Measurements from ENCODE around the gene SPOP.
A peak's percentile ranks its signal among the peaks of the same experiment; 100 is the strongest.
"Not testable (repeated sequence)": the region's sequence is repeated elsewhere in the genome, so short reads cannot be mapped to it uniquely, and the experiment has no call there.

Gene SPOP

DNA sequence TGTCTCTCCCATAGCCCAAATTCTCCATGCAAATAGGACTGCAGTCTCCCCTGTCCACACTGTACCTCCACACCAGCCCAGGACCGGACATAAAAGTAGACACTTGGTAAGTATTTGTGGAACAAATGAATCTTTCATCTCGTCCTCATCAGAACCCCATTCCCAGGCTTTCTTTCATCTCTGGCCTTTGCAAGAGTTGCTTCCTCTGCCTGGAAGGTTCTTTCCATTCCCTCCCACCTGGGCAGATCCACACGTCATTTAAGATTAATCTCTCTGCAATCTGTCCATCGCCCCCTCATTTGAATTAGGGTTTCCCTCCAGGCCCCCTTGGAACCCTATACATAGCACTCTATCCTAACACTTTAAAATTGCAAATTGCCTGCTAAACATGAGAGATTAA is 106.1 kb downstream of the SPOP start:
- no peak for ATAC-seq (ENCODE audit: low read depth)
- Histone ChIP-seq H3K27me3 (ENCODE audit: insufficient read depth, poor library complexity, severe bottlenecking) (no peaks in the 10 kb centered on the region), H3K4me3 (ENCODE audit: severe bottlenecking) (no peak overlapping the region), H3K4me1 (ENCODE audit: insufficient read depth, poor library complexity, severe bottlenecking) (peaks cover 2% of the 10 kb centered on the region), H3K9me3 (ENCODE audit: severe bottlenecking) (no peaks in the 10 kb centered on the region), H3K36me3 (ENCODE audit: low read depth) (no peaks in the 10 kb centered on the region), H3K27ac (ENCODE audit: poor library complexity, severe bottlenecking) (no peak overlapping the region)
- TF ChIP-seq, protein P1, sequence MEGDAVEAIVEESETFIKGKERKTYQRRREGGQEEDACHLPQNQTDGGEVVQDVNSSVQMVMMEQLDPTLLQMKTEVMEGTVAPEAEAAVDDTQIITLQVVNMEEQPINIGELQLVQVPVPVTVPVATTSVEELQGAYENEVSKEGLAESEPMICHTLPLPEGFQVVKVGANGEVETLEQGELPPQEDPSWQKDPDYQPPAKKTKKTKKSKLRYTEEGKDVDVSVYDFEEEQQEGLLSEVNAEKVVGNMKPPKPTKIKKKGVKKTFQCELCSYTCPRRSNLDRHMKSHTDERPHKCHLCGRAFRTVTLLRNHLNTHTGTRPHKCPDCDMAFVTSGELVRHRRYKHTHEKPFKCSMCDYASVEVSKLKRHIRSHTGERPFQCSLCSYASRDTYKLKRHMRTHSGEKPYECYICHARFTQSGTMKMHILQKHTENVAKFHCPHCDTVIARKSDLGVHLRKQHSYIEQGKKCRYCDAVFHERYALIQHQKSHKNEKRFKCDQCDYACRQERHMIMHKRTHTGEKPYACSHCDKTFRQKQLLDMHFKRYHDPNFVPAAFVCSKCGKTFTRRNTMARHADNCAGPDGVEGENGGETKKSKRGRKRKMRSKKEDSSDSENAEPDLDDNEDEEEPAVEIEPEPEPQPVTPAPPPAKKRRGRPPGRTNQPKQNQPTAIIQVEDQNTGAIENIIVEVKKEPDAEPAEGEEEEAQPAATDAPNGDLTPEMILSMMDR (IDR thresholded peaks at IDR 0.05; ENCODE audit: poor library complexity, severe bottlenecking): no peak
- no peak for DNase-seq (ENCODE audit: low spot score)

DNA sequence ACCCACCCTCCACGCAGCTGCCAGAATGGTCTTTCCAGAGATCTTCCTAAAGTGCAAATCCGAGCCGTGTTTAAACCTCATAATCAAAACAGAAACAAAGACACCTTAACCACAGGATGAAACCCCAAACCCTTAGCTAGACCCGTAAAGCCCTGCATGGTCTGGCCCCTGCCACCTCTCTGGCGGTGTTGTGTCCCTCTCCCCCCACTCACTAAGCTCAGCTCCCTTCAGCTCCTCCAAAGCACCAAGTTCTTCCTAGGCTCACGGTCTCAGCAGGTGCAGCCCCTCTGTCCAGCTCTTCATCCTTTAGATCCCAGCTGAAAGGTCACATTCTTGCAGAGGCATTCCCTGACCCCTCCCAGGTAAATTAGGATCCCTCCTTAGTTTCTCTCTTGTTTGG is 106.6 kb downstream of the SPOP start:
- ATAC-seq (ENCODE audit: low read depth): no peak
- Histone ChIP-seq H3K9me3 (ENCODE audit: severe bottlenecking) (no peaks in the 10 kb centered on the region), H3K27ac (ENCODE audit: poor library complexity, severe bottlenecking) (no peak overlapping the region), H3K36me3 (ENCODE audit: low read depth) (no peaks in the 10 kb centered on the region), H3K4me3 (ENCODE audit: severe bottlenecking) (no peak overlapping the region), H3K4me1 (ENCODE audit: insufficient read depth, poor library complexity, severe bottlenecking) (peaks cover 7% of the 10 kb centered on the region), H3K27me3 (ENCODE audit: insufficient read depth, poor library complexity, severe bottlenecking) (no peaks in the 10 kb centered on the region)
- DNase-seq (ENCODE audit: low spot score): no peak
- TF ChIP-seq, protein P1 (IDR thresholded peaks at IDR 0.05; ENCODE audit: poor library complexity, severe bottlenecking): no peak

GRCh38 chr17:49570540-49571242 is 107.2 kb downstream of the SPOP start:
- no peak overlapping the region for H3K27ac ChIP-seq (ENCODE audit: poor library complexity, severe bottlenecking)
- H3K4me1 ChIP-seq (ENCODE audit: insufficient read depth, poor library complexity, severe bottlenecking): peaks cover 13% of the 10 kb centered on the region
- ATAC-seq (ENCODE audit: low read depth) (no peak), DNase-seq (ENCODE audit: low spot score) (peak; percentile 51)
- H3K27me3 ChIP-seq (ENCODE audit: insufficient read depth, poor library complexity, severe bottlenecking): no peaks in the 10 kb centered on the region
- TF ChIP-seq, protein P1 (IDR thresholded peaks at IDR 0.05; ENCODE audit: poor library complexity, severe bottlenecking): no peak
- H3K9me3 ChIP-seq (ENCODE audit: severe bottlenecking): no peaks in the 10 kb centered on the region
- no peak overlapping the region for H3K4me3 ChIP-seq (ENCODE audit: severe bottlenecking)
- H3K36me3 ChIP-seq (ENCODE audit: low read depth): no peaks in the 10 kb centered on the region

DNA sequence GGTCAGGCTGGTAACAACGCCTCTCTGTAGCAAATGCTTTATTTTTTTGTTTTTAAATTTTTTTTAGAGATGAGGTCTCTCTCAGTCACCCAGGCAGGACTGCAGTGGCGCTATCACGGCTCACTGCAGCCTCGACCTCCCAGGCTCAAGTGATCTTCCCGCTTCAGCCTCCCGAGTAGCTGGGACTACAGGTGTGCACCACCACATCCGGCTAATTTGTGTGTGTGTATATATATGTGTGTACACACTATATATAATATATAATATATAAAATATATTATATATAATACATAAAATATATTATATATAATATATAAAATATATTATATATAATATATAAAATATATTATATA is 109.2 kb downstream of the SPOP start:
- not testable (repeated sequence) for H3K27me3 ChIP-seq (ENCODE audit: insufficient read depth, poor library complexity, severe bottlenecking); H3K27ac ChIP-seq (ENCODE audit: poor library complexity, severe bottlenecking); DNase-seq (ENCODE audit: low spot score); H3K4me3 ChIP-seq (ENCODE audit: severe bottlenecking); H3K36me3 ChIP-seq (ENCODE audit: low read depth); H3K9me3 ChIP-seq (ENCODE audit: severe bottlenecking); ATAC-seq (ENCODE audit: low read depth)
- peaks cover 14% of the 10 kb centered on the region for H3K4me1 ChIP-seq (ENCODE audit: insufficient read depth, poor library complexity, severe bottlenecking)

- Histone ChIP-seq H3K36me3 (ENCODE audit: low read depth) (no peaks in the 10 kb centered on the region), H3K27me3 (ENCODE audit: insufficient read depth, poor library complexity, severe bottlenecking) (no peaks in the 10 kb centered on the region), H3K27ac (ENCODE audit: poor library complexity, severe bottlenecking) (no peak overlapping the region), H3K9me3 (ENCODE audit: severe bottlenecking) (no peaks in the 10 kb centered on the region), H3K4me1 (ENCODE audit: insufficient read depth, poor library complexity, severe bottlenecking) (peaks cover 14% of the 10 kb centered on the region), H3K4me3 (ENCODE audit: severe bottlenecking) (no peak overlapping the region)
- TF ChIP-seq, protein P1 (IDR thresholded peaks at IDR 0.05; ENCODE audit: poor library complexity, severe bottlenecking): peak; percentile 92
- DNase-seq (ENCODE audit: low spot score) (peak; percentile 87), ATAC-seq (ENCODE audit: low read depth) (peak; percentile 60)
These were observed 109.8 kb downstream of the SPOP start for GRCh38 chr17:49567871-49568694.

All from RWPE2 (cell line).